Breast epithelium (tissue), 3 donors: ENCODE measurements around the gene AOX1.
"Not testable (repeated sequence)": the region's sequence is repeated elsewhere in the genome, so short reads cannot be mapped to it uniquely, and the experiment has no call there.

Experiments used
- POLR2A ChIP-seq: fragments of 450-650 bp; IDR thresholded peaks from one replicate; pipeline ENCODE4 v1.6.1; 2016; ENCODE audit warnings: antibody characterized with exemption, mild to moderate bottlenecking, moderate library complexity
- TF ChIP-seq, protein P1 (sequence below), 3 donors: fragments of 450-650 bp; IDR thresholded peaks; one replicate each; pipeline ENCODE4 v1.5.1; 2016 to 2017; ENCODE audit warnings: antibody characterized with exemption in 3 of 3, mild to moderate bottlenecking in 3 of 3, moderate library complexity in 3 of 3

DNA sequence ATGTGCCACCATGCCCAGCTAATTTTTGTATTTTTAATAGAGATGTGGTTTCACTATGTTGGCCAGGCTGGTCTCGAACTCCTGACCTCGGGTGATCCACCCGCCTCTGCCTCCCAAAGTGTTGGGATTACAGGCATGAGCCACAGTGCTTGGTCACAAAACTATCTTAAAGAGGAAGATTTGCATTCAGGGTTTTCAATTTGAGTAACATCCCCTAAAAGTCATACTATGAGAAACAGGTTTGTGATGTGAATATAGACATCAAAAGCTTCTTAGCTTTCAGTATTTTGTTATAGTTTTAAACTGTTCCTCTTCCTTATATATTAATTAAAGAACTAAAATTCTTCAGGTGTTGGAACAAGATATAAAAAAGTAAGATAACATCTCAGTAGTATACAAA, 24.4 kb downstream of the AOX1 start:
- TF ChIP-seq POLR2A, result not testable (repeated sequence)
- TF ChIP-seq, protein P1, sequence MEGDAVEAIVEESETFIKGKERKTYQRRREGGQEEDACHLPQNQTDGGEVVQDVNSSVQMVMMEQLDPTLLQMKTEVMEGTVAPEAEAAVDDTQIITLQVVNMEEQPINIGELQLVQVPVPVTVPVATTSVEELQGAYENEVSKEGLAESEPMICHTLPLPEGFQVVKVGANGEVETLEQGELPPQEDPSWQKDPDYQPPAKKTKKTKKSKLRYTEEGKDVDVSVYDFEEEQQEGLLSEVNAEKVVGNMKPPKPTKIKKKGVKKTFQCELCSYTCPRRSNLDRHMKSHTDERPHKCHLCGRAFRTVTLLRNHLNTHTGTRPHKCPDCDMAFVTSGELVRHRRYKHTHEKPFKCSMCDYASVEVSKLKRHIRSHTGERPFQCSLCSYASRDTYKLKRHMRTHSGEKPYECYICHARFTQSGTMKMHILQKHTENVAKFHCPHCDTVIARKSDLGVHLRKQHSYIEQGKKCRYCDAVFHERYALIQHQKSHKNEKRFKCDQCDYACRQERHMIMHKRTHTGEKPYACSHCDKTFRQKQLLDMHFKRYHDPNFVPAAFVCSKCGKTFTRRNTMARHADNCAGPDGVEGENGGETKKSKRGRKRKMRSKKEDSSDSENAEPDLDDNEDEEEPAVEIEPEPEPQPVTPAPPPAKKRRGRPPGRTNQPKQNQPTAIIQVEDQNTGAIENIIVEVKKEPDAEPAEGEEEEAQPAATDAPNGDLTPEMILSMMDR (IDR thresholded peaks at IDR 0.05), result not testable (repeated sequence)
